Liver (tissue), 9 donors: ENCODE measurements around the gene BRD3OS. TPM values are rescaled to one million over a fixed set of nuclear protein-coding genes. Genes with fewer than 3 reads are reported as not detected.

Experiments used
- DNase-seq: peaks from one replicate; pipeline ENCODE4 v3.0.0-alpha.2; 2017; ENCODE audit warnings: low spot score
- H3K27ac ChIP-seq, 2 donors: one replicate each; pipeline ENCODE4 v1.7.0; 2013; ENCODE audit warnings: inconsistent platforms in 2 of 2, low read length in 2 of 2, control low read depth in 1 of 2, low read depth in 1 of 2, mild to moderate bottlenecking in 1 of 2
- H3K27me3 ChIP-seq, 4 donors: one replicate each; pipeline versions ENCODE4 v1.6.1 to v1.7.0; 2013; ENCODE audit warnings: low read length in 3 of 4, inconsistent platforms in 1 of 4, mild to moderate bottlenecking in 1 of 4, moderate library complexity in 1 of 4; ENCODE audit not compliant: control insufficient read depth in 4 of 4, insufficient read depth in 4 of 4
- H3K36me3 ChIP-seq, 4 donors: one replicate each; pipeline versions ENCODE4 v1.6.1 to v1.7.0; 2013; ENCODE audit warnings: low read length in 3 of 4, mild to moderate bottlenecking in 3 of 4, low read depth in 1 of 4, moderate library complexity in 1 of 4; ENCODE audit not compliant: control insufficient read depth in 4 of 4, insufficient read depth in 3 of 4
- H3K4me1 ChIP-seq, 4 donors: one replicate each; pipeline versions ENCODE4 v1.6.1 to v1.7.0; 2013; ENCODE audit warnings: low read length in 3 of 4, mild to moderate bottlenecking in 3 of 4, moderate library complexity in 1 of 4; ENCODE audit not compliant: control insufficient read depth in 4 of 4, insufficient read depth in 4 of 4
- H3K4me3 ChIP-seq, 3 donors: one replicate each; pipeline versions ENCODE4 v1.6.1 to v1.7.0; 2013; ENCODE audit warnings: low read length in 3 of 3, control low read depth in 1 of 3, low read depth in 1 of 3, mild to moderate bottlenecking in 1 of 3
- H3K9ac ChIP-seq, 2 donors: one replicate each; pipeline ENCODE4 v1.7.0; 2013; ENCODE audit warnings: low read length in 2 of 2, mild to moderate bottlenecking in 2 of 2, moderate library complexity in 2 of 2, control low read depth in 1 of 2, low read depth in 1 of 2
- H3K9me3 ChIP-seq, 4 donors: one replicate each; pipeline versions ENCODE4 v1.6.1 to v1.7.0; 2013; ENCODE audit warnings: low read length in 3 of 4; ENCODE audit not compliant: control insufficient read depth in 4 of 4
- ATF3 ChIP-seq: IDR thresholded peaks from 2 replicates; pipeline ENCODE4 v1.6.1; 2016; ENCODE audit warnings: antibody characterized with exemption
- EGR1 ChIP-seq, 2 donors: IDR thresholded peaks; 2 replicates each; pipeline ENCODE4 v1.6.1; 2016 to 2018; ENCODE audit warnings: antibody characterized with exemption in 2 of 2, low read depth in 2 of 2
- FOXA1 ChIP-seq: IDR thresholded peaks from 2 replicates; pipeline ENCODE4 v1.6.1; 2016; ENCODE audit warnings: antibody characterized with exemption
- FOXA2 ChIP-seq: IDR thresholded peaks from 2 replicates; pipeline ENCODE4 v1.6.1; 2016; ENCODE audit warnings: antibody characterized with exemption
- HNF4A ChIP-seq, 2 donors: conservative IDR thresholded peaks; 2 replicates each; pipeline ENCODE4 v1.6.1; 2016; ENCODE audit warnings: antibody characterized with exemption in 2 of 2, mild to moderate bottlenecking in 2 of 2
- HNF4G ChIP-seq: IDR thresholded peaks from 2 replicates; pipeline ENCODE4 v1.6.1; 2016; ENCODE audit warnings: antibody characterized with exemption
- JUND ChIP-seq, 2 donors: IDR thresholded peaks; 2 replicates each; pipeline ENCODE4 v1.6.1; 2016; ENCODE audit warnings: antibody characterized with exemption in 2 of 2
- MAX ChIP-seq: IDR thresholded peaks from 2 replicates; pipeline ENCODE4 v1.6.1; 2016; ENCODE audit warnings: antibody characterized with exemption
- NR2F2 ChIP-seq: IDR thresholded peaks from 2 replicates; pipeline ENCODE4 v1.6.1; 2016; ENCODE audit warnings: antibody characterized with exemption
- RAD21 ChIP-seq, 2 donors: IDR thresholded peaks; 2 replicates each; pipeline ENCODE4 v1.6.1; 2016; ENCODE audit warnings: antibody characterized with exemption in 2 of 2, mild to moderate bottlenecking in 2 of 2
- RXRA ChIP-seq, 2 donors: IDR thresholded peaks; 2 replicates each; pipeline ENCODE4 v1.6.1; 2017 to 2018; ENCODE audit warnings: antibody characterized with exemption in 2 of 2, mild to moderate bottlenecking in 1 of 2
- SP1 ChIP-seq: IDR thresholded peaks from 2 replicates; pipeline ENCODE4 v1.6.1; 2018; ENCODE audit warnings: antibody characterized with exemption, mild to moderate bottlenecking
- TAF1 ChIP-seq: conservative IDR thresholded peaks from 2 replicates; pipeline ENCODE4 v1.6.1; 2016; ENCODE audit warnings: antibody characterized with exemption, mild to moderate bottlenecking
- YY1 ChIP-seq: IDR thresholded peaks from 2 replicates; pipeline ENCODE4 v1.6.1; 2016; ENCODE audit warnings: antibody characterized with exemption, mild to moderate bottlenecking
- WGBS: extraction: QIAGEN DNeasy Blood & Tissue Kit; methylation state at CpG from one replicate; pipeline ENCODE4 v1.1.7; 2013; 5-methylcytosine and 5-hydroxymethylcytosine counted together
- polyA plus RNA-seq, 2 donors: library from polyadenylated mRNA; stranded (reverse) in 1 of 2; unstranded in 1 of 2; fragments of 200-250 nt in 1 of 2; fragments of >200 nt in 1 of 2; fragmentation: Nextera tagmentation in 1 of 2; extraction: Ambion mirVana in 1 of 2; gene quantifications; one replicate each; pipeline versions ENCODE4 v1.2.1 to v1.2.3, GENCODE V29; 2013 to 2015
- total RNA-seq, 2 donors: library from RNA; depleted of rRNA; stranded (reverse); fragments of >200 nt; gene quantifications; one replicate each; pipeline ENCODE4 v1.2.3, GENCODE V29; 2014
- TF ChIP-seq, protein P1 (sequence below): IDR thresholded peaks from 2 replicates; pipeline ENCODE4 v1.6.1; 2016; ENCODE audit warnings: antibody characterized with exemption
- TF ChIP-seq, protein P2 (sequence below): IDR thresholded peaks from 2 replicates; pipeline ENCODE4 v1.6.1; 2016; ENCODE audit warnings: antibody characterized with exemption, mild to moderate bottlenecking
- TF ChIP-seq, protein P3 (sequence below): fragments of 150-350 bp; IDR thresholded peaks from 2 replicates; pipeline ENCODE4 v1.5.1; 2017; ENCODE audit warnings: improper control_type of control experiment, low read depth, low read length; ENCODE audit not compliant: missing input control
- donor health status: healthy.
- donor health status: healthy.
- donor health status: healthy.
- donor health status: healthy.
- donor health status: healthy.

The BRD3OS gene
- total and polyA plus RNA-seq, 4 donors: 2.1 to 5.1 (median 2.9) TPM

- Histone ChIP-seq H3K4me3 (peak overlapping the region in 1 of 3 donors; percentile 21), H3K9ac (peak overlapping the region; percentile 17 to 83), H3K27ac (peak overlapping the region; percentile 79 to 83), H3K27me3 (no peaks in the 10 kb centered on the region), H3K4me1 (peaks cover 39 to 75% (median 63%) of the 10 kb centered on the region in 4 donors), H3K9me3 (no peaks in the 10 kb centered on the region), H3K36me3 (no peaks in the 10 kb centered on the region)
- DNase-seq: no peak
- peak; percentile 73 for TF ChIP-seq MAX
- TF ChIP-seq FOXA2: peak; percentile 76
- TF ChIP-seq HNF4G: peak; percentile 40
- peak; percentile 56 for TF ChIP-seq FOXA1
- TF ChIP-seq RXRA (IDR thresholded peaks at IDR 0.05): peak; percentile 80 to 91
- TF ChIP-seq SP1: peak; percentile 92
- peak; percentile 44 to 63 for TF ChIP-seq RAD21 (IDR thresholded peaks at IDR 0.05)
- TF ChIP-seq HNF4A (conservative IDR thresholded peaks at IDR 0.05): peak; percentile 84 to 85
- TF ChIP-seq, protein P1, sequence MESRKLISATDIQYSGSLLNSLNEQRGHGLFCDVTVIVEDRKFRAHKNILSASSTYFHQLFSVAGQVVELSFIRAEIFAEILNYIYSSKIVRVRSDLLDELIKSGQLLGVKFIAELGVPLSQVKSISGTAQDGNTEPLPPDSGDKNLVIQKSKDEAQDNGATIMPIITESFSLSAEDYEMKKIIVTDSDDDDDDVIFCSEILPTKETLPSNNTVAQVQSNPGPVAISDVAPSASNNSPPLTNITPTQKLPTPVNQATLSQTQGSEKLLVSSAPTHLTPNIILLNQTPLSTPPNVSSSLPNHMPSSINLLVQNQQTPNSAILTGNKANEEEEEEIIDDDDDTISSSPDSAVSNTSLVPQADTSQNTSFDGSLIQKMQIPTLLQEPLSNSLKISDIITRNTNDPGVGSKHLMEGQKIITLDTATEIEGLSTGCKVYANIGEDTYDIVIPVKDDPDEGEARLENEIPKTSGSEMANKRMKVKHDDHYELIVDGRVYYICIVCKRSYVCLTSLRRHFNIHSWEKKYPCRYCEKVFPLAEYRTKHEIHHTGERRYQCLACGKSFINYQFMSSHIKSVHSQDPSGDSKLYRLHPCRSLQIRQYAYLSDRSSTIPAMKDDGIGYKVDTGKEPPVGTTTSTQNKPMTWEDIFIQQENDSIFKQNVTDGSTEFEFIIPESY: no peak
- TF ChIP-seq, protein P2, sequence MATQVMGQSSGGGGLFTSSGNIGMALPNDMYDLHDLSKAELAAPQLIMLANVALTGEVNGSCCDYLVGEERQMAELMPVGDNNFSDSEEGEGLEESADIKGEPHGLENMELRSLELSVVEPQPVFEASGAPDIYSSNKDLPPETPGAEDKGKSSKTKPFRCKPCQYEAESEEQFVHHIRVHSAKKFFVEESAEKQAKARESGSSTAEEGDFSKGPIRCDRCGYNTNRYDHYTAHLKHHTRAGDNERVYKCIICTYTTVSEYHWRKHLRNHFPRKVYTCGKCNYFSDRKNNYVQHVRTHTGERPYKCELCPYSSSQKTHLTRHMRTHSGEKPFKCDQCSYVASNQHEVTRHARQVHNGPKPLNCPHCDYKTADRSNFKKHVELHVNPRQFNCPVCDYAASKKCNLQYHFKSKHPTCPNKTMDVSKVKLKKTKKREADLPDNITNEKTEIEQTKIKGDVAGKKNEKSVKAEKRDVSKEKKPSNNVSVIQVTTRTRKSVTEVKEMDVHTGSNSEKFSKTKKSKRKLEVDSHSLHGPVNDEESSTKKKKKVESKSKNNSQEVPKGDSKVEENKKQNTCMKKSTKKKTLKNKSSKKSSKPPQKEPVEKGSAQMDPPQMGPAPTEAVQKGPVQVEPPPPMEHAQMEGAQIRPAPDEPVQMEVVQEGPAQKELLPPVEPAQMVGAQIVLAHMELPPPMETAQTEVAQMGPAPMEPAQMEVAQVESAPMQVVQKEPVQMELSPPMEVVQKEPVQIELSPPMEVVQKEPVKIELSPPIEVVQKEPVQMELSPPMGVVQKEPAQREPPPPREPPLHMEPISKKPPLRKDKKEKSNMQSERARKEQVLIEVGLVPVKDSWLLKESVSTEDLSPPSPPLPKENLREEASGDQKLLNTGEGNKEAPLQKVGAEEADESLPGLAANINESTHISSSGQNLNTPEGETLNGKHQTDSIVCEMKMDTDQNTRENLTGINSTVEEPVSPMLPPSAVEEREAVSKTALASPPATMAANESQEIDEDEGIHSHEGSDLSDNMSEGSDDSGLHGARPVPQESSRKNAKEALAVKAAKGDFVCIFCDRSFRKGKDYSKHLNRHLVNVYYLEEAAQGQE: no peak
- WGBS: 37% methylated on average over 13 of the region's 13 CpGs
These were observed 46.9 kb upstream of the BRD3OS start for GRCh38 chr9:133978226-133978898.

DNA sequence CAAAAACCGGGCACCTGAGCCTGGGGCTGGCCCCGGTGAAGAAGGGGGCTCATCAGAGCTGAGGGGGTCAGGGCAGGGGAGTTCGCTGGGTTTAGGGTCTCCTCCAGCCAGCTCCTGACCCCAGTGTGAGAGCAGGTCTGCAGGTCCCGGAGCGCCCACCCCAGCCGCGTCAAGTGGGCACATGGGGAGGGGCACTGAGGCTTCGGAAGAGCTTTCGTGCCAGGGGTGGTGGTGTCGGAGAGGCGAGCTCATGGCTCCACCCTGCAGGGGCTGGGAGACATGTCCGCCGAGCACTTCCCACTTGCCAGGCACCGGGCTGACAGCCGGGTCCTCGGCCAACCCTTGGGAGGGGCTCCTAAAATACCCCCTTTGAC lies 46.4 kb upstream of the BRD3OS start:
- no peak for TF ChIP-seq ATF3
- no peak for TF ChIP-seq HNF4A (conservative IDR thresholded peaks at IDR 0.05)
- TF ChIP-seq, protein P2: no peak
- no peak for TF ChIP-seq RXRA (IDR thresholded peaks at IDR 0.05)
- TF ChIP-seq HNF4G: no peak
- no peak for TF ChIP-seq FOXA1
- TF ChIP-seq EGR1 (IDR thresholded peaks at IDR 0.05; ENCODE audit: low read depth in 2 of 2): no peak
- TF ChIP-seq YY1: no peak
- no peak for TF ChIP-seq SP1
- TF ChIP-seq, protein P1: no peak
- TF ChIP-seq NR2F2: no peak
- TF ChIP-seq TAF1: no peak
- TF ChIP-seq, protein P3, sequence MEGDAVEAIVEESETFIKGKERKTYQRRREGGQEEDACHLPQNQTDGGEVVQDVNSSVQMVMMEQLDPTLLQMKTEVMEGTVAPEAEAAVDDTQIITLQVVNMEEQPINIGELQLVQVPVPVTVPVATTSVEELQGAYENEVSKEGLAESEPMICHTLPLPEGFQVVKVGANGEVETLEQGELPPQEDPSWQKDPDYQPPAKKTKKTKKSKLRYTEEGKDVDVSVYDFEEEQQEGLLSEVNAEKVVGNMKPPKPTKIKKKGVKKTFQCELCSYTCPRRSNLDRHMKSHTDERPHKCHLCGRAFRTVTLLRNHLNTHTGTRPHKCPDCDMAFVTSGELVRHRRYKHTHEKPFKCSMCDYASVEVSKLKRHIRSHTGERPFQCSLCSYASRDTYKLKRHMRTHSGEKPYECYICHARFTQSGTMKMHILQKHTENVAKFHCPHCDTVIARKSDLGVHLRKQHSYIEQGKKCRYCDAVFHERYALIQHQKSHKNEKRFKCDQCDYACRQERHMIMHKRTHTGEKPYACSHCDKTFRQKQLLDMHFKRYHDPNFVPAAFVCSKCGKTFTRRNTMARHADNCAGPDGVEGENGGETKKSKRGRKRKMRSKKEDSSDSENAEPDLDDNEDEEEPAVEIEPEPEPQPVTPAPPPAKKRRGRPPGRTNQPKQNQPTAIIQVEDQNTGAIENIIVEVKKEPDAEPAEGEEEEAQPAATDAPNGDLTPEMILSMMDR: no peak
- TF ChIP-seq MAX: no peak
- no peak for TF ChIP-seq FOXA2
- TF ChIP-seq JUND (IDR thresholded peaks at IDR 0.05): no peak
- Histone ChIP-seq H3K27me3 (no peaks in the 10 kb centered on the region), H3K4me1 (peaks cover 37 to 70% (median 60%) of the 10 kb centered on the region in 4 donors), H3K9me3 (no peaks in the 10 kb centered on the region), H3K4me3 (peak overlapping the region in 1 of 3 donors; percentile 21), H3K9ac (peak overlapping the region; percentile 17 to 81), H3K27ac (peak overlapping the region; percentile 79 to 82), H3K36me3 (no peaks in the 10 kb centered on the region)
- DNase-seq: no peak
- WGBS: 32% methylated on average over 16 of the region's 16 CpGs
